NCI-H1105 treated with DMSO at 0.1 percent for 48 hours (cell line): Measurements from ENCODE around the gene EPHB4.
"Not testable (repeated sequence)": the region's sequence is repeated elsewhere in the genome, so short reads cannot be mapped to it uniquely, and the experiment has no call there.

Source experiments
- DNase-seq: peaks from one replicate; lab custom pipeline; 2025; lab: John Stamatoyannopoulos, UW

The EPHB4 gene

GRCh38 chr7:100789055-100789454, 38.3 kb downstream of the EPHB4 start:
- DNase-seq, result no peak

GRCh38 chr7:100786323-100786722, 41.0 kb downstream of the EPHB4 start:
- DNase-seq, result no peak

- DNase-seq, result no peak
Measured at GRCh38 chr7:100785878-100786277, 41.4 kb downstream of the EPHB4 start.

- DNase-seq, result no peak
Measured at GRCh38 chr7:100783804-100784203, 43.5 kb downstream of the EPHB4 start.

GRCh38 chr7:100781255-100781654, 46.1 kb downstream of the EPHB4 start:
- DNase-seq, result no peak

GRCh38 chr7:100779359-100779758, 48.0 kb downstream of the EPHB4 start:
- DNase-seq, result no peak

GRCh38 chr7:100778061-100778621, 49.2 kb downstream of the EPHB4 start:
- DNase-seq, result no peak

- DNase-seq, result no peak
Measured at GRCh38 chr7:100773491-100773890, 53.8 kb downstream of the EPHB4 start.

- no peak for DNase-seq
Measured at GRCh38 chr7:100768784-100769183, 58.5 kb downstream of the EPHB4 start.

GRCh38 chr7:100765250-100765649, 62.1 kb downstream of the EPHB4 start:
- no peak for DNase-seq

- DNase-seq, result no peak
Measured at GRCh38 chr7:100764841-100765240, 62.5 kb downstream of the EPHB4 start.

- no peak for DNase-seq
Measured at GRCh38 chr7:100763556-100764140, 63.7 kb downstream of the EPHB4 start.

GRCh38 chr7:100762841-100763240, 64.5 kb downstream of the EPHB4 start:
- not testable (repeated sequence) for DNase-seq

GRCh38 chr7:100759357-100760171, 67.8 kb downstream of the EPHB4 start:
- no peak for DNase-seq

GRCh38 chr7:100753750-100754149, 73.6 kb downstream of the EPHB4 start:
- DNase-seq, result no peak

GRCh38 chr7:100752994-100753393, 74.3 kb downstream of the EPHB4 start:
- DNase-seq, result no peak
